ENCODE data around the gene SH3RF1. TPM values are rescaled to one million over a fixed set of nuclear protein-coding genes. Genes with fewer than 3 reads are reported as not detected.

Gene SH3RF1
- total and polyA plus RNA-seq, 2 experiments from 2014 or later, result 7.8 to 12.4 TPM

GRCh38 chr4:169103966-169104412 lies 166.8 kb downstream of the SH3RF1 start:
- H3K4me2 ChIP-seq, result no peak overlapping the region
- H4K20me1 ChIP-seq (replicated peaks; ENCODE audit: insufficient read depth), result no peaks in the 10 kb centered on the region
- H3K79me2 ChIP-seq (replicated peaks; ENCODE audit: insufficient read depth), result no peaks in the 10 kb centered on the region; the same call in 1 of the 2 replicates
- H3K4me1 ChIP-seq (ENCODE audit: insufficient read depth), result peaks cover 11% of the 10 kb centered on the region
- no peak overlapping the region for H3K4me3 ChIP-seq
- Mint-ChIP-seq H3K4me1 (peaks cover 28% of the 10 kb centered on the region), H3K9me3 (no peaks in the 10 kb centered on the region), H3K4me3 (no peak overlapping the region), H3K36me3 (ENCODE audit: low read depth) (peaks cover 5% of the 10 kb centered on the region; the same call in 2 of the 3 replicates), H3K27ac (peak overlapping the region; percentile 87), H3K27me3 (ENCODE audit: insufficient read depth, low read depth, poor library complexity) (no peaks in the 10 kb centered on the region)
- H3F3A ChIP-seq (replicated peaks; ENCODE audit: low read depth), result no peaks in the 10 kb centered on the region
- no peaks in the 10 kb centered on the region for H3K27me3 ChIP-seq (ENCODE audit: insufficient read depth)
- H3K27ac ChIP-seq (ENCODE audit: low read depth), result peak overlapping the region; percentile 68
- ATAC-seq, result peak; percentile 98
- H2AFZ ChIP-seq, result no peak overlapping the region
- H3K36me3 ChIP-seq (ENCODE audit: insufficient read depth), result peaks cover 4% of the 10 kb centered on the region; the same call in 1 of the 2 replicates
- TF ChIP-seq ZNF331 (CRISPR knock-in tag; IDR thresholded peaks at IDR 0.05; ENCODE audit: low read depth) (no peak), EZH2phosphoT487 (IDR thresholded peaks at IDR 0.05; ENCODE audit: unreplicated experiment) (no peak), CTCF (conservative IDR thresholded peaks at IDR 0.05; ENCODE audit: low read depth in 2 of 2) (no peak), EZH2 (IDR thresholded peaks at IDR 0.05; ENCODE audit: low read depth, unreplicated experiment) (no peak)
- TF ChIP-seq, protein P1, sequence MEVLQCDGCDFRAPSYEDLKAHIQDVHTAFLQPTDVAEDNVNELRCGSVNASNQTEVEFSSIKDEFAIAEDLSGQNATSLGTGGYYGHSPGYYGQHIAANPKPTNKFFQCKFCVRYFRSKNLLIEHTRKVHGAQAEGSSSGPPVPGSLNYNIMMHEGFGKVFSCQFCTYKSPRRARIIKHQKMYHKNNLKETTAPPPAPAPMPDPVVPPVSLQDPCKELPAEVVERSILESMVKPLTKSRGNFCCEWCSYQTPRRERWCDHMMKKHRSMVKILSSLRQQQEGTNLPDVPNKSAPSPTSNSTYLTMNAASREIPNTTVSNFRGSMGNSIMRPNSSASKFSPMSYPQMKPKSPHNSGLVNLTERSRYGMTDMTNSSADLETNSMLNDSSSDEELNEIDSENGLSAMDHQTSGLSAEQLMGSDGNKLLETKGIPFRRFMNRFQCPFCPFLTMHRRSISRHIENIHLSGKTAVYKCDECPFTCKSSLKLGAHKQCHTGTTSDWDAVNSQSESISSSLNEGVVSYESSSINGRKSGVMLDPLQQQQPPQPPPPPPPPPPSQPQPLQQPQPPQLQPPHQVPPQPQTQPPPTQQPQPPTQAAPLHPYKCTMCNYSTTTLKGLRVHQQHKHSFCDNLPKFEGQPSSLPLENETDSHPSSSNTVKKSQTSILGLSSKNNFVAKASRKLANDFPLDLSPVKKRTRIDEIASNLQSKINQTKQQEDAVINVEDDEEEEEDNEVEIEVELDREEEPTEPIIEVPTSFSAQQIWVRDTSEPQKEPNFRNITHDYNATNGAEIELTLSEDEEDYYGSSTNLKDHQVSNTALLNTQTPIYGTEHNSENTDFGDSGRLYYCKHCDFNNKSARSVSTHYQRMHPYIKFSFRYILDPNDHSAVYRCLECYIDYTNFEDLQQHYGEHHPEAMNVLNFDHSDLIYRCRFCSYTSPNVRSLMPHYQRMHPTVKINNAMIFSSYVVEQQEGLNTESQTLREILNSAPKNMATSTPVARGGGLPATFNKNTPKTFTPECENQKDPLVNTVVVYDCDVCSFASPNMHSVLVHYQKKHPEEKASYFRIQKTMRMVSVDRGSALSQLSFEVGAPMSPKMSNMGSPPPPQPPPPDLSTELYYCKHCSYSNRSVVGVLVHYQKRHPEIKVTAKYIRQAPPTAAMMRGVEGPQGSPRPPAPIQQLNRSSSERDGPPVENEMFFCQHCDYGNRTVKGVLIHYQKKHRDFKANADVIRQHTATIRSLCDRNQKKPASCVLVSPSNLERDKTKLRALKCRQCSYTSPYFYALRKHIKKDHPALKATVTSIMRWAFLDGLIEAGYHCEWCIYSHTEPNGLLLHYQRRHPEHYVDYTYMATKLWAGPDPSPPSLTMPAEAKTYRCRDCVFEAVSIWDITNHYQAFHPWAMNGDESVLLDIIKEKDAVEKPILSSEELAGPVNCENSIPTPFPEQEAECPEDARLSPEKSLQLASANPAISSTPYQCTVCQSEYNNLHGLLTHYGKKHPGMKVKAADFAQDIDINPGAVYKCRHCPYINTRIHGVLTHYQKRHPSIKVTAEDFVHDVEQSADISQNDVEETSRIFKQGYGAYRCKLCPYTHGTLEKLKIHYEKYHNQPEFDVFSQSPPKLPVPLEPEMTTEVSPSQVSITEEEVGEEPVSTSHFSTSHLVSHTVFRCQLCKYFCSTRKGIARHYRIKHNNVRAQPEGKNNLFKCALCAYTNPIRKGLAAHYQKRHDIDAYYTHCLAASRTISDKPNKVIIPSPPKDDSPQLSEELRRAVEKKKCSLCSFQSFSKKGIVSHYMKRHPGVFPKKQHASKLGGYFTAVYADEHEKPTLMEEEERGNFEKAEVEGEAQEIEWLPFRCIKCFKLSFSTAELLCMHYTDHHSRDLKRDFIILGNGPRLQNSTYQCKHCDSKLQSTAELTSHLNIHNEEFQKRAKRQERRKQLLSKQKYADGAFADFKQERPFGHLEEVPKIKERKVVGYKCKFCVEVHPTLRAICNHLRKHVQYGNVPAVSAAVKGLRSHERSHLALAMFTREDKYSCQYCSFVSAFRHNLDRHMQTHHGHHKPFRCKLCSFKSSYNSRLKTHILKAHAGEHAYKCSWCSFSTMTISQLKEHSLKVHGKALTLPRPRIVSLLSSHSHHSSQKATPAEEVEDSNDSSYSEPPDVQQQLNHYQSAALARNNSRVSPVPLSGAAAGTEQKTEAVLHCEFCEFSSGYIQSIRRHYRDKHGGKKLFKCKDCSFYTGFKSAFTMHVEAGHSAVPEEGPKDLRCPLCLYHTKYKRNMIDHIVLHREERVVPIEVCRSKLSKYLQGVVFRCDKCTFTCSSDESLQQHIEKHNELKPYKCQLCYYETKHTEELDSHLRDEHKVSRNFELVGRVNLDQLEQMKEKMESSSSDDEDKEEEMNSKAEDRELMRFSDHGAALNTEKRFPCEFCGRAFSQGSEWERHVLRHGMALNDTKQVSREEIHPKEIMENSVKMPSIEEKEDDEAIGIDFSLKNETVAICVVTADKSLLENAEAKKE (CRISPR knock-in tag; IDR thresholded peaks at IDR 0.05), result peak; percentile 51
- TF ChIP-seq, protein P2, sequence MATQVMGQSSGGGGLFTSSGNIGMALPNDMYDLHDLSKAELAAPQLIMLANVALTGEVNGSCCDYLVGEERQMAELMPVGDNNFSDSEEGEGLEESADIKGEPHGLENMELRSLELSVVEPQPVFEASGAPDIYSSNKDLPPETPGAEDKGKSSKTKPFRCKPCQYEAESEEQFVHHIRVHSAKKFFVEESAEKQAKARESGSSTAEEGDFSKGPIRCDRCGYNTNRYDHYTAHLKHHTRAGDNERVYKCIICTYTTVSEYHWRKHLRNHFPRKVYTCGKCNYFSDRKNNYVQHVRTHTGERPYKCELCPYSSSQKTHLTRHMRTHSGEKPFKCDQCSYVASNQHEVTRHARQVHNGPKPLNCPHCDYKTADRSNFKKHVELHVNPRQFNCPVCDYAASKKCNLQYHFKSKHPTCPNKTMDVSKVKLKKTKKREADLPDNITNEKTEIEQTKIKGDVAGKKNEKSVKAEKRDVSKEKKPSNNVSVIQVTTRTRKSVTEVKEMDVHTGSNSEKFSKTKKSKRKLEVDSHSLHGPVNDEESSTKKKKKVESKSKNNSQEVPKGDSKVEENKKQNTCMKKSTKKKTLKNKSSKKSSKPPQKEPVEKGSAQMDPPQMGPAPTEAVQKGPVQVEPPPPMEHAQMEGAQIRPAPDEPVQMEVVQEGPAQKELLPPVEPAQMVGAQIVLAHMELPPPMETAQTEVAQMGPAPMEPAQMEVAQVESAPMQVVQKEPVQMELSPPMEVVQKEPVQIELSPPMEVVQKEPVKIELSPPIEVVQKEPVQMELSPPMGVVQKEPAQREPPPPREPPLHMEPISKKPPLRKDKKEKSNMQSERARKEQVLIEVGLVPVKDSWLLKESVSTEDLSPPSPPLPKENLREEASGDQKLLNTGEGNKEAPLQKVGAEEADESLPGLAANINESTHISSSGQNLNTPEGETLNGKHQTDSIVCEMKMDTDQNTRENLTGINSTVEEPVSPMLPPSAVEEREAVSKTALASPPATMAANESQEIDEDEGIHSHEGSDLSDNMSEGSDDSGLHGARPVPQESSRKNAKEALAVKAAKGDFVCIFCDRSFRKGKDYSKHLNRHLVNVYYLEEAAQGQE (IDR thresholded peaks at IDR 0.05; ENCODE audit: unreplicated experiment), result no peak
- DNase-seq (ENCODE audit: low spot score), result peak; percentile 85
- no peaks in the 10 kb centered on the region for H3K9me2 ChIP-seq (ENCODE audit: insufficient read depth)

All from GM23338 (cell line).